Right lobe of liver (tissue), 4 donors: ENCODE results near the gene QRICH2.

Source experiments
- POLR2A ChIP-seq: fragments of 450-650 bp; IDR thresholded peaks from one replicate; pipeline ENCODE4 v1.6.1; 2017; ENCODE audit warnings: antibody characterized with exemption, mild to moderate bottlenecking
- TF ChIP-seq, protein P1 (sequence below), 4 donors: fragments of 200-600 bp in 3 of 4; fragments of 450-650 bp in 1 of 4; IDR thresholded peaks; one replicate each; pipeline versions ENCODE4 v1.5.1 to v1.8.0; 2016 to 2022; ENCODE audit warnings: antibody characterized with exemption in 4 of 4, mild to moderate bottlenecking in 2 of 4
- donor health status: DM: no; HTN: no; CAD: no.
- donor health status: DM: no; HTN: no; CAD: no.
- donor health status: DM: no; HTN: yes; CAD: no.

DNA sequence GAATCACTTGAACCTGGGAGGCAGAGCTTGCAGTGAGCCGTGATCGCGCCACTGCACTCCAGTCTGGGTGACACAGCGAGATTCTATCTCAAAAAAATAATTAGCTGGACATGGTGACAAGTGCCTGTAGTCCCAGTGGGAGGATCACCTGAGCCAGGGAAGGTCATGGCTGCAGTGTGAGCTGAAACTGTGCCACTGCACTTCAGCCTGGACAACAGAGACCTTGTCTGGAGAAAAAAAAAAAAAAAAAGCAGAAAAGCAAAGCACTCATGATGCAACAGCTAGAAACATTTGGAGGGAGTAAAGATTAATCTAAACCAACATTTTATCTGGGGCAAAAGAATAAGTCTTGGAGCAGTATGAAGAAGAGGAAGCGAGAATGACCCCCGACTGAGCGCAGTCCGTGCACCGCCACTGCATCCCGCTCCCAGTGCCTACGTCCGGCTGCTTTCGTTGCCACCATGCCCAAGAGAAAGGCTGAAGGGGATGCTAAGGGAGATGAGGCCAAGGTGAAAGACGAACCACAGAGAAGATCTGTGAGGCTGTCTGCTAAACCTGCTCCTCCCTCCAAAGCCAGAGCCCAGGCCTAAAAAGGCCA lies 37.4 kb upstream of the QRICH2 start:
- TF ChIP-seq POLR2A = no peak
- TF ChIP-seq, protein P1, sequence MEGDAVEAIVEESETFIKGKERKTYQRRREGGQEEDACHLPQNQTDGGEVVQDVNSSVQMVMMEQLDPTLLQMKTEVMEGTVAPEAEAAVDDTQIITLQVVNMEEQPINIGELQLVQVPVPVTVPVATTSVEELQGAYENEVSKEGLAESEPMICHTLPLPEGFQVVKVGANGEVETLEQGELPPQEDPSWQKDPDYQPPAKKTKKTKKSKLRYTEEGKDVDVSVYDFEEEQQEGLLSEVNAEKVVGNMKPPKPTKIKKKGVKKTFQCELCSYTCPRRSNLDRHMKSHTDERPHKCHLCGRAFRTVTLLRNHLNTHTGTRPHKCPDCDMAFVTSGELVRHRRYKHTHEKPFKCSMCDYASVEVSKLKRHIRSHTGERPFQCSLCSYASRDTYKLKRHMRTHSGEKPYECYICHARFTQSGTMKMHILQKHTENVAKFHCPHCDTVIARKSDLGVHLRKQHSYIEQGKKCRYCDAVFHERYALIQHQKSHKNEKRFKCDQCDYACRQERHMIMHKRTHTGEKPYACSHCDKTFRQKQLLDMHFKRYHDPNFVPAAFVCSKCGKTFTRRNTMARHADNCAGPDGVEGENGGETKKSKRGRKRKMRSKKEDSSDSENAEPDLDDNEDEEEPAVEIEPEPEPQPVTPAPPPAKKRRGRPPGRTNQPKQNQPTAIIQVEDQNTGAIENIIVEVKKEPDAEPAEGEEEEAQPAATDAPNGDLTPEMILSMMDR (IDR thresholded peaks at IDR 0.05) = no peak
